ENCODE results near the gene PCYT2.

PCYT2 gene

DNA sequence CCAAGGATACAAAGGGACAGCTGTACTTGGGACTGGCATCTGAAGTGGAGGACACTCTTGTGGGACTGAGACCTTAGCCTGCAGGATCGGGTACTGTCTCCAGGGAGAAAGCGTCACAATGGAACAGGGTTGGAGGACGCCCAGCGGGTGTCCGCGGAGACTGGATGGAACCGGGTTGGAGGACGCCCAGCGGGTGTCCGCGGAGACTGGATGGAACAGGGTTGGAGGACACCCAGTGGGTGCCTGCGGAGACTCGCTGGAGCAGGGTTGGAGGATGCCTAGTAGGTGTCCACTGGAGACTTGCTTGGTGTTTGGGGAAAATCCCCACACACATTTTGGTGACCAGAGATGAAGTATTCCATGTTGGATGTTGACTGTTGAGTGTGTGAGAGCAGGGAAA lies 36.0 kb upstream of the PCYT2 start, which contains the start of gene MYADML2:
Gene MYADML2 (minus strand): TSS at position 45 of the 400 bp plus-strand sequence. CDS start 5,492 bp downstream, outside the sequence.
- no peak for ATAC-seq
- TF ChIP-seq ZNF565 (CRISPR knock-in tag; conservative IDR thresholded peaks at IDR 0.05; ENCODE audit: low read depth), result no peak
- TF ChIP-seq CSDC2 (CRISPR knock-in tag; IDR thresholded peaks at IDR 0.05), result no peak
- no peak for TF ChIP-seq ESRRG (CRISPR knock-in tag; IDR thresholded peaks at IDR 0.05)
- TF ChIP-seq RARB (CRISPR knock-in tag; IDR thresholded peaks at IDR 0.05), result no peak
- no peak for TF ChIP-seq OSR1 (CRISPR knock-in tag; IDR thresholded peaks at IDR 0.05)

- ATAC-seq, result no peak
- TF ChIP-seq ZNF70 (CRISPR knock-in tag; IDR thresholded peaks at IDR 0.05) (no peak), RARB (CRISPR knock-in tag; IDR thresholded peaks at IDR 0.05) (no peak), CSRNP3 (CRISPR knock-in tag; IDR thresholded peaks at IDR 0.05) (no peak), TSHZ2 (CRISPR knock-in tag; IDR thresholded peaks at IDR 0.05) (no peak), PPARA (CRISPR knock-in tag; IDR thresholded peaks at IDR 0.05; ENCODE audit: borderline replicate concordance) (no peak), OSR1 (CRISPR knock-in tag; IDR thresholded peaks at IDR 0.05) (no peak), GLIS3 (CRISPR knock-in tag; IDR thresholded peaks at IDR 0.05) (no peak), ZNF565 (CRISPR knock-in tag; conservative IDR thresholded peaks at IDR 0.05; ENCODE audit: low read depth) (no peak), ZFP30 (CRISPR knock-in tag; IDR thresholded peaks at IDR 0.05) (no peak), TOX (CRISPR knock-in tag; IDR thresholded peaks at IDR 0.05; ENCODE audit: borderline replicate concordance) (no peak)
- TF ChIP-seq, protein P1, sequence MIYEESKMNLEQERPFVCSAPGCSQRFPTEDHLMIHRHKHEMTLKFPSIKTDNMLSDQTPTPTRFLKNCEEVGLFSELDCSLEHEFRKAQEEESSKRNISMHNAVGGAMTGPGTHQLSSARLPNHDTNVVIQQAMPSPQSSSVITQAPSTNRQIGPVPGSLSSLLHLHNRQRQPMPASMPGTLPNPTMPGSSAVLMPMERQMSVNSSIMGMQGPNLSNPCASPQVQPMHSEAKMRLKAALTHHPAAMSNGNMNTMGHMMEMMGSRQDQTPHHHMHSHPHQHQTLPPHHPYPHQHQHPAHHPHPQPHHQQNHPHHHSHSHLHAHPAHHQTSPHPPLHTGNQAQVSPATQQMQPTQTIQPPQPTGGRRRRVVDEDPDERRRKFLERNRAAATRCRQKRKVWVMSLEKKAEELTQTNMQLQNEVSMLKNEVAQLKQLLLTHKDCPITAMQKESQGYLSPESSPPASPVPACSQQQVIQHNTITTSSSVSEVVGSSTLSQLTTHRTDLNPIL (CRISPR knock-in tag; IDR thresholded peaks at IDR 0.05; ENCODE audit: low read depth), result no peak
Measured at GRCh38 chr17:81944858-81945257, 33.7 kb upstream of the PCYT2 start.

DNA sequence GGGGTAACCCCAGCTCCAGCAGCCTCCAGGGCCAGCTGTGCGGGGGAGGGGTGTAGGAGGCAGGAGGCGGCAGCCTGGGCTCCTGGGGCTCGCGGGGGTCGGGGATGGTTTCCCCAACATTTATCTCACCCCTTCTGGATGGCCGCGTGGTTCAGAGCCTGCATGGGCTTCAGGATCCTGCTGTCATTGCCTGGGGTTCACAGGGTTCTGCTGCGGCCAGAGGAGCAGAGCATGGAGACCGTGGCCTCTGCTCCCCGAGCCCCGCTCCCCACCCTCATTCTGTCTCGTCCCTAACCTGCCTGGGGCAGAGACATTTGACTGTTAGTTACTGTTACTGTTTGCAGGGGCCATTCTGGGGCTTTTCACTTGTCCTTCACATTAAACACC lies 31.0 kb upstream of the PCYT2 start:
- TF ChIP-seq ARNTL (CRISPR knock-in tag; IDR thresholded peaks at IDR 0.05; ENCODE audit: borderline replicate concordance, low read depth), result no peak
- no peak for ATAC-seq

GRCh38 chr17:81941484-81942166 lies 30.4 kb upstream of the PCYT2 start:
- ATAC-seq, result no peak
- no peak for TF ChIP-seq SNAI2 (CRISPR knock-in tag; IDR thresholded peaks at IDR 0.05)
- TF ChIP-seq ZNF70 (CRISPR knock-in tag; IDR thresholded peaks at IDR 0.05), result no peak
- TF ChIP-seq POU6F1 (CRISPR knock-in tag; IDR thresholded peaks at IDR 0.05; ENCODE audit: borderline replicate concordance, low read depth), result no peak
- TF ChIP-seq ESRRG (CRISPR knock-in tag; IDR thresholded peaks at IDR 0.05), result no peak
- no peak for TF ChIP-seq TOX (CRISPR knock-in tag; IDR thresholded peaks at IDR 0.05; ENCODE audit: borderline replicate concordance)

DNA sequence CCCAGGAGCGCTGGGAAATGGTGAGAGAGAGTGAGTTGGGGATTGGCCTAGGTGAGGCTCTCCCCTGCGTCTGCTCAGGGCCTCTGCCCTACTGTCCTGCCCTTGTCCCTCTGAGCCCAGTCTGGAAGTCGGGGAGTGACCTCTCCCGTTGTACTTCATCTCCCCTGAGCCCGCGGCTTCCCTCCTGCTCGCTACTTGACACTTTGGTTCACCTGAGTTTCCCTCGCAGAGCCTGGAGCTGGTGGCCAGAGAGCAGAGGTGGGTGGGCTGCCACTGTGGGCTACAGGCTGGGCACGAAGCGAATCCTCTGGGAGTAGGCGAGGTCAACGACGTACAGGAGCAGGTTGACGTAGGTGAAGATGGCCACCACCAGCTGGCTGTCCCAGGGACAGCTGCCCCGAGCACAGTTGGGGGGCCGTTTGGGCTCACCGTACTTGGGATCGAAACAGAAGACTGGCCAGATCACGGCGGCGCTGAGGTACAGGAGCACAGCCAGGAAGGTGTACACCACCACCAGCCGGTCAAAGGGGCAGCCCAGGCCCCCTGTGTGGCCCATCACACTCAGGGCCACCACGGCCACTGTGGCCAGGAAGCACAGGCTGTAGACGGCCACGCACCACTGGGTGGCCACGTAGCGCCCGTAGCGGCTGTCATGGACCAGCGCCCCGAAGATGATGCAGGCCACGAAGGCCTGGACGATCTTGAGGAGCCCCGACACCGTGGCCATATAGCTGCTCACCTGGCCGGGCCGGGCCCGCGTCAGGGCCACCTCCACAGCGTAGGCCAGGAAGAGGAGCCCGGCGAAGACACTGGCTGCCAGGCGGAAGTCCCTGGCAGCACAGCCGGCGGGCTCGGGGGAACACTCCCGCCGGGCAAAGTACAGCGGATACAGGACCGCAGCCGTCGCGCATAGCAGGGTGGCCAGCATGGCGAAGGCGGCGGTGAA lies 29.6 kb upstream of the PCYT2 start:
- ATAC-seq, result no peak
- no peak for TF ChIP-seq ZNF8 (CRISPR knock-in tag; IDR thresholded peaks at IDR 0.05)
- no peak for TF ChIP-seq GLIS3 (CRISPR knock-in tag; IDR thresholded peaks at IDR 0.05)
- TF ChIP-seq ZNF565 (CRISPR knock-in tag; conservative IDR thresholded peaks at IDR 0.05; ENCODE audit: low read depth), result no peak
- TF ChIP-seq ARNTL (CRISPR knock-in tag; IDR thresholded peaks at IDR 0.05; ENCODE audit: borderline replicate concordance, low read depth), result no peak
- no peak for TF ChIP-seq TOX (CRISPR knock-in tag; IDR thresholded peaks at IDR 0.05; ENCODE audit: borderline replicate concordance)
- TF ChIP-seq ZNF70 (CRISPR knock-in tag; IDR thresholded peaks at IDR 0.05), result no peak
- TF ChIP-seq ZFP3 (CRISPR knock-in tag; IDR thresholded peaks at IDR 0.05), result no peak
- no peak for TF ChIP-seq POU6F1 (CRISPR knock-in tag; IDR thresholded peaks at IDR 0.05; ENCODE audit: borderline replicate concordance, low read depth)

Measured in SK-N-SH treated with all-trans-retinoic acid at 6 μM for 48 hours (cell line).